ENCODE measurements around the gene TRPV4. TPM values are rescaled to one million over a fixed set of nuclear protein-coding genes. Genes with fewer than 3 reads are reported as not detected.
A peak's percentile ranks its signal among the peaks of the same experiment; 100 is the strongest.

The TRPV4 gene
- polyA plus RNA-seq, 1 of the 3 experiments (the other 2 are of a cell fraction): 5.2 TPM

GRCh38 chr12:109739747-109740693 is 93.2 kb downstream of the TRPV4 start:
- H3K4me3 ChIP-seq (ENCODE audit: low read depth in 2 of 2, low read length in 1 of 2): no peak overlapping the region
- H2AFZ ChIP-seq (ENCODE audit: low read depth): no peak overlapping the region
- H3K4me1 ChIP-seq (ENCODE audit: control insufficient read depth in 1 of 2, insufficient read depth in 2 of 2, low read depth in 1 of 2, low read length in 1 of 2): peaks cover 0 to 98% of the 10 kb centered on the region in 2 experiments; a peak in 2 of 4 replicates
- no peaks in the 10 kb centered on the region for H3K27me3 ChIP-seq (ENCODE audit: insufficient read depth)
- DNase-seq: peak; percentile 59
- no peak overlapping the region for H3K9ac ChIP-seq
- H3F3A ChIP-seq (replicated peaks; ENCODE audit: insufficient read depth): no peaks in the 10 kb centered on the region
- no peaks in the 10 kb centered on the region for H3K79me2 ChIP-seq (ENCODE audit: insufficient read depth)
- H3K9me3 ChIP-seq: no peaks in the 10 kb centered on the region
- 0 out of 2 replicates have a peak, but pooled peaks cover 5% of the 10 kb centered on the region for H4K20me1 ChIP-seq (ENCODE audit: insufficient read depth)
- POLR2A ChIA-PET: interaction anchor here (0.6 to 1.6 kb wide), 3 partner anchors 10 to 20 kb away, joined by 3 to 5 read pairs (median 3); no protein-coding TSS in a partner anchor
- peak overlapping the region in 1 of 2 experiments; percentile 66; a peak in 2 of 4 replicates for H3K27ac ChIP-seq (ENCODE audit: low read depth in 2 of 2, low read length in 1 of 2)
- CTCF ChIA-PET: interaction anchor here (0.9 to 3.3 kb wide), 20 partner anchors 9 to 216 kb away, joined by 3 to 16 read pairs (median 4); partner anchors contain the start of gene FAM222A
- no peaks in the 10 kb centered on the region for H3K9me2 ChIP-seq
- WGBS (ENCODE audit: low lambda C conversion rate): 62% methylated on average over 15 of the region's 18 CpGs
- no peaks in the 10 kb centered on the region for H3K36me3 ChIP-seq (replicated peaks in 1 of 2; ENCODE audit: control insufficient read depth in 1 of 2, insufficient read depth in 2 of 2, low read length in 1 of 2)
- TF ChIP-seq FOXJ3 (CRISPR knock-in tag; IDR thresholded peaks at IDR 0.05) (no peak), PBX3 (IDR thresholded peaks at IDR 0.05) (no peak), RAD21 (IDR thresholded peaks at IDR 0.05; ENCODE audit: low read length) (peak; percentile 41), EP300 (IDR thresholded peaks at IDR 0.05; ENCODE audit: borderline replicate concordance in 1 of 2, low read depth in 1 of 2, low read length in 1 of 2) (peak in 1 of 2 experiments; percentile 52; a peak in 1 of 4 replicates), SMC3 (IDR thresholded peaks at IDR 0.05; ENCODE audit: low read depth, low read length) (peak; percentile 28; the same call in 1 of the 2 replicates), CTCF (IDR thresholded peaks at IDR 0.05) (peak; percentile 33; the same call in 1 of the 2 replicates), GATA2 (CRISPR knock-in tag; IDR thresholded peaks at IDR 0.05) (peak; percentile 47), REST (IDR thresholded peaks at IDR 0.05; ENCODE audit: low read depth, low read length) (no peak)
- no peak overlapping the region for H3K4me2 ChIP-seq
